A673 (cell line): Measurements from ENCODE around the gene ABTB1. TPM values are rescaled to one million over a fixed set of nuclear protein-coding genes. Genes with fewer than 3 reads are reported as not detected.

Experiments used
- BruUV-seq: library from RNA; stranded (reverse); fragments of 400-500 nt; replicated peaks from 2 replicates; lab custom pipeline; 2021; lab: Mats Ljungman, UMichigan
- CTCF ChIA-PET: fragments of 300-600 bp; sonication (Branson Sonifier 250); formaldehyde crosslinking; loops from one replicate; lab custom pipeline; 2022; ENCODE audit warnings: antibody characterized with exemption; lab: Charles Lee
- POLR2A ChIA-PET: fragments of 300-600 bp; sonication (Branson Sonifier 250); formaldehyde crosslinking; loops from one replicate; lab custom pipeline; 2022; ENCODE audit warnings: antibody characterized with exemption; ENCODE audit not compliant: low non-redundant PET; lab: Charles Lee
- DNase-seq: peaks from one replicate; pipeline ENCODE4 v3.0.0-alpha.2; 2015; ENCODE audit warnings: low spot score
- H3K27ac ChIP-seq: fragments of 200-600 bp; sonication (generic); 2 replicates; pipeline ENCODE4 v1.5.1; 2016; ENCODE audit warnings: mixed run types, low read depth, mild to moderate bottlenecking, mixed read lengths, antibody characterized with exemption, low read length; ENCODE audit not compliant: poor library complexity, severe bottlenecking
- H3K27me3 ChIP-seq: fragments of 200-600 bp; sonication (generic); replicated peaks from 2 replicates; pipeline ENCODE4 v1.6.1; 2017; ENCODE audit warnings: mixed run types, low read depth, mild to moderate bottlenecking, mixed read lengths, antibody characterized with exemption, low read length; ENCODE audit not compliant: insufficient read depth, poor library complexity
- H3K36me3 ChIP-seq: fragments of 200-600 bp; sonication (generic); 2 replicates; pipeline ENCODE4 v1.6.1; 2016; ENCODE audit warnings: mixed run types, mild to moderate bottlenecking, mixed read lengths, antibody characterized with exemption, low read length; ENCODE audit not compliant: insufficient read depth, poor library complexity, severe bottlenecking
- H3K4me1 ChIP-seq: fragments of 200-600 bp; sonication (generic); 2 replicates; pipeline ENCODE4 v1.6.1; 2017; ENCODE audit warnings: mixed run types, mild to moderate bottlenecking, mixed read lengths, antibody characterized with exemption, low read length; ENCODE audit not compliant: insufficient read depth, poor library complexity, severe bottlenecking
- H3K4me3 ChIP-seq: fragments of 200-600 bp; sonication (generic); 2 replicates; pipeline ENCODE4 v1.5.1; 2016; ENCODE audit warnings: low read depth, mixed run types, mild to moderate bottlenecking, mixed read lengths, low read length; ENCODE audit not compliant: poor library complexity, severe bottlenecking
- H3K9me3 ChIP-seq: fragments of 200-600 bp; sonication (generic); 2 replicates; pipeline ENCODE4 v1.6.1; 2016; ENCODE audit warnings: mixed run types, low read depth, mild to moderate bottlenecking, mixed read lengths, antibody characterized with exemption, low read length; ENCODE audit not compliant: poor library complexity, severe bottlenecking
- EZH2 ChIP-seq: fragments of 200-600 bp; sonication (generic); IDR thresholded peaks from 2 replicates; pipeline ENCODE4 v1.6.1; 2017; ENCODE audit warnings: borderline replicate concordance, low read depth, mild to moderate bottlenecking, mixed read lengths, antibody characterized with exemption, low read length; ENCODE audit not compliant: poor library complexity, severe bottlenecking
- intact Hi-C: fragments of 100-400 bp; cut with micrococcal nuclease; formaldehyde crosslinking; loops from one replicate; pipeline ENCODE4 v1.10.0; 2022; ENCODE audit not compliant: unreplicated experiment
- total RNA-seq: library from RNA; stranded (reverse); gene quantifications from 2 replicates; pipeline ENCODE4 v1.2.3, GENCODE V29; 2021
- TF ChIP-seq, protein P1 (sequence below): fragments of 300-800, 200-600 bp; sonication (generic); conservative IDR thresholded peaks from 2 replicates; pipeline ENCODE4 v1.5.1; 2017; ENCODE audit warnings: low read depth, mild to moderate bottlenecking, antibody characterized with exemption, low read length, moderate library complexity, mixed read lengths

Gene ABTB1
- total RNA-seq, 1 experiment from 2014 or later, result 2.6 TPM

DNA sequence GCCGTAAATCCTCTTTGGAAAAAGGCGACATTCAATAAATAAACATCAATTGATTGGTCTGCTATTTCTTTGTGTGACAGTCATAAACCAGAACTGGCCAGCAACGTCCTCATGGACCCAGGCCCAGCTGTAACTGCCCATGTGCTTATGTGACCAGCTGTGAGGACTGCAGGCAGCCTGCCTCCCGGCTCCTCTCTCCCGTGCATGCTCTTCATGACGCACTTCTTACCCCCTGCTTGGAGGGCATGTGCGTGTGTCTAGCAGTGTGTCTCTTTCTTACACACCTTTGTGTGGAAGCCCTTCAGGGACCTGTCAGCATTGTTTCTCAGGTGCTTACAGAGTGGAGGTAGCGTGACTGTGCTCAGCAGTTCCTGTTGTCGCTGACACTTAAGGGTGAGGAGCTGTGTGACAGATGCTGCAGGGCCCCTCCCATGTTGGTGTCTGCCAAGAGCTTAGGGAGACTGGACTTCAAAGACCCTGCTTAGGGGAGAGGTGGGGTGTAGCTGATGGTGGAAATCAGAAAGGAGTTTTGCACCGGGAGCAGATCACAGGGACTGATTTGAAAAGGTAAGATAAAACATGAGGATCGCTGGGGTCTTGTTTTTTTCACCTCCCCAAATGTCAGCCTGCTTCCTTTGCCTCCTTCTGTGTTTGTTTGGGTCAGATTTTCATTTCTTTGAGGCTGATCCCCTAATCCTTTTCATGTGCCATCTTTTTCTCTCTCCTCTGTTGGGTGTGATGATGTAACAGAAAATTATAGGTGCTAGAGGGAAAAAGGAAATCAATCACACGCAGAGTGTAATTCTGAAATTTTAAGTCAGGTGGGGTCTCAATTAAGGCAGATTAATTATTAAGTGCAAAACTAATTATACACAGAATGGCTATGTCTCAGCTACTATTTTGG lies 41.7 kb upstream of the ABTB1 start:
- no peak for TF ChIP-seq EZH2
- TF ChIP-seq, protein P1, sequence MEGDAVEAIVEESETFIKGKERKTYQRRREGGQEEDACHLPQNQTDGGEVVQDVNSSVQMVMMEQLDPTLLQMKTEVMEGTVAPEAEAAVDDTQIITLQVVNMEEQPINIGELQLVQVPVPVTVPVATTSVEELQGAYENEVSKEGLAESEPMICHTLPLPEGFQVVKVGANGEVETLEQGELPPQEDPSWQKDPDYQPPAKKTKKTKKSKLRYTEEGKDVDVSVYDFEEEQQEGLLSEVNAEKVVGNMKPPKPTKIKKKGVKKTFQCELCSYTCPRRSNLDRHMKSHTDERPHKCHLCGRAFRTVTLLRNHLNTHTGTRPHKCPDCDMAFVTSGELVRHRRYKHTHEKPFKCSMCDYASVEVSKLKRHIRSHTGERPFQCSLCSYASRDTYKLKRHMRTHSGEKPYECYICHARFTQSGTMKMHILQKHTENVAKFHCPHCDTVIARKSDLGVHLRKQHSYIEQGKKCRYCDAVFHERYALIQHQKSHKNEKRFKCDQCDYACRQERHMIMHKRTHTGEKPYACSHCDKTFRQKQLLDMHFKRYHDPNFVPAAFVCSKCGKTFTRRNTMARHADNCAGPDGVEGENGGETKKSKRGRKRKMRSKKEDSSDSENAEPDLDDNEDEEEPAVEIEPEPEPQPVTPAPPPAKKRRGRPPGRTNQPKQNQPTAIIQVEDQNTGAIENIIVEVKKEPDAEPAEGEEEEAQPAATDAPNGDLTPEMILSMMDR, result no peak
- Histone ChIP-seq H3K4me3 (no peak overlapping the region), H3K27me3 (peaks cover 10% of the 10 kb centered on the region), H3K4me1 (peaks cover 7% of the 10 kb centered on the region), H3K36me3 (no peaks in the 10 kb centered on the region), H3K9me3 (no peaks in the 10 kb centered on the region), H3K27ac (no peak overlapping the region)
- POLR2A ChIA-PET, result no interaction called here
- intact Hi-C loops, result no loop called here
- CTCF ChIA-PET, result no interaction called here
- no peak for DNase-seq
- no TSS peak for BruUV-seq

DNA sequence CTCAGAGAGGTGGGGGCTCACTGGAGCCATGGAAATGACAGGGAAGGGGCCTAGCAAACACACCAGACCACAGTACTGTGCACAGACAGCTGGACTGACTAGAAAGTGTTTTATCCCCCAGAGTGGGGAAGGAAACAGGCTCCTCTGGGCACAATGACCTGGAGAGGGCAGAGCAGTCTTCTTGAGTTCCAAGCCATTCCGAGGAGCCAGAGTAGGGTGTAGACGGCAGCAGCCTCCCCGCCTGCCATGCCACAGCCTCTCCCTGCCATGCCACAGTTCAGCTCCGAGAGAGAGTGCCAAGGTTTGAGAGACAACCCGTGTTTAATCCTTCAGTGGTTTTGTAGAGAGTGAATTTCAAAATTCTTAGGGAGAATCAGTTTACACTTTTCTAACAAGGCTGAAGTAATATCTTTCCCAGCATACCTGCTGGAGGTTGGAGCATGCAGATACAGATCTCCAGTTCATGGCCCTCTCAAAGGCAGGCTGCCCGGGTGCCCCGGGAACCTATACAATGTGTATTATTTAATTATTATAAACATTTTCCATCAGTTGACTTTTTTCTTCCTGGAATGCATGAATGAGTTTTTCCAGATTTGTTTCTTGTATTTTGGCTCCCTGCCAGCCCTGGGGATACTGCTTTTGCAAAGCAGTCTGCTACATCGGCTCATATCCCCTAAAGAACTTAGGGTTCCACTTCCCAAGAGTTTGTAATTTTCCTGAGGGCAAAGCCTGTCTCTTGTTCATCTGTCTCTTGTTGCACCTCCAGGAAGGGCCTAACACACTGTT lies 40.5 kb upstream of the ABTB1 start:
- H3K36me3 ChIP-seq, result no peaks in the 10 kb centered on the region
- DNase-seq, result no peak
- CTCF ChIA-PET, result interaction anchor here (0.9 kb wide), 1 partner anchor 57 kb away, joined by 5 read pairs; no protein-coding TSS in a partner anchor
- H3K27ac ChIP-seq, result no peak overlapping the region
- intact Hi-C loops, result no loop called here
- BruUV-seq, result no TSS peak
- no peaks in the 10 kb centered on the region for H3K9me3 ChIP-seq
- H3K27me3 ChIP-seq, result peaks cover 10% of the 10 kb centered on the region
- TF ChIP-seq, protein P1, result no peak
- TF ChIP-seq EZH2, result no peak
- H3K4me3 ChIP-seq, result no peak overlapping the region
- peaks cover 7% of the 10 kb centered on the region for H3K4me1 ChIP-seq
- POLR2A ChIA-PET, result no interaction called here

DNA sequence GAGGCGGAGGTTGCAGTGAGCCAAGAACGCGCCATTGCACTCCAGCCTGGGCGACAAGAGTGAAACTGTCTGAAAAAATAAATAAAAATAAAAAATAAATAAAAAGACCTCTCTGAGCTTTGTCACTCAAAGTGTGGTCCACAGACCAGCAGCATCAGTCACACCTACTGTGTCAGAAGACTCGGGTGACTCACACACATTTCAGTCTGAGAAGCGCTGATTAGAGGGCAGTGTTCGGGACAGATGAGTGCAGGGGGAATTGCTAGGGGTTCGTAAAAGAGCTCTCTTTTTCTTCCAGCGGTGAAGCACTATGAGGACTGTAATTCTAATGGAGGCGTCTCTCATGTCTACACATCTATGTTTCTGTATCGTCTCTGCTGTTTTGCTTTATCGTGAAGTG lies 38.1 kb upstream of the ABTB1 start:
- Histone ChIP-seq H3K4me1 (peaks cover 6% of the 10 kb centered on the region), H3K9me3 (no peaks in the 10 kb centered on the region), H3K4me3 (no peak overlapping the region), H3K27me3 (no peaks in the 10 kb centered on the region), H3K27ac (no peak overlapping the region), H3K36me3 (no peaks in the 10 kb centered on the region)
- DNase-seq, result no peak
- TF ChIP-seq, protein P1, result no peak
- no peak for TF ChIP-seq EZH2
- ChIA-PET CTCF (interaction anchor here (0.5 kb wide), 1 partner anchor 17 kb away, joined by 3 read pairs; no protein-coding TSS in a partner anchor), POLR2A (no interaction called here)
- intact Hi-C loops, result no loop called here
- BruUV-seq, result no TSS peak
